HepG2 (cell line): ENCODE data around the gene CCDC9B. TPM values are rescaled to one million over a fixed set of nuclear protein-coding genes. Genes with fewer than 3 reads are reported as not detected.

Experiments
- CEBPG ChIP-seq: IDR thresholded peaks from 2 replicates; pipeline ENCODE4 v1.6.1; 2016
- CENPBD1 ChIP-seq: sonication (generic); formaldehyde crosslinking; IDR thresholded peaks from 2 replicates; pipeline ENCODE4 v1.8.0; 2022; ENCODE audit warnings: missing genetic modification reagents, low read depth, mild to moderate bottlenecking, borderline replicate concordance
- GABPA ChIP-seq, 2 experiments: IDR thresholded peaks; 2 replicates each; pipeline ENCODE4 v1.6.1; 2011 to 2016; ENCODE audit warnings: low read depth in 2 of 2, low read length in 1 of 2, missing biosample characterization in 1 of 2, missing genetic modification characterization in 1 of 2
- GZF1 ChIP-seq: sonication (generic); formaldehyde crosslinking; IDR thresholded peaks from 2 replicates; pipeline ENCODE4 v1.5.1; 2020; ENCODE audit warnings: mild to moderate bottlenecking, missing genetic modification reagents
- KDM4B ChIP-seq: sonication (generic); formaldehyde crosslinking; IDR thresholded peaks from 2 replicates; pipeline ENCODE4 v1.4.0; 2020; ENCODE audit warnings: missing genetic modification reagents
- NR2F6 ChIP-seq, 2 experiments: IDR thresholded peaks; 2 replicates each; pipeline ENCODE4 v1.6.1; 2016; ENCODE audit warnings: antibody characterized with exemption in 1 of 2, mild to moderate bottlenecking in 1 of 2
- PAX8 ChIP-seq: sonication (generic); formaldehyde crosslinking; IDR thresholded peaks from 2 replicates; pipeline ENCODE4 v1.8.0; 2022; ENCODE audit warnings: mild to moderate bottlenecking, missing genetic modification reagents, borderline replicate concordance
- PBX3 ChIP-seq: sonication (generic); formaldehyde crosslinking; IDR thresholded peaks from 2 replicates; pipeline ENCODE4 v1.8.1; 2023; ENCODE audit warnings: missing genetic modification reagents, inconsistent platforms, borderline replicate concordance
- POGK ChIP-seq: sonication (generic); formaldehyde crosslinking; conservative IDR thresholded peaks from 2 replicates; pipeline ENCODE4 v1.8.0; 2022; ENCODE audit warnings: mild to moderate bottlenecking, moderate library complexity, missing genetic modification reagents
- POGZ ChIP-seq: sonication (generic); formaldehyde crosslinking; IDR thresholded peaks from 2 replicates; pipeline ENCODE4 v1.4.0; 2020; ENCODE audit warnings: mild to moderate bottlenecking, missing genetic modification reagents
- SATB2 ChIP-seq: sonication (generic); formaldehyde crosslinking; IDR thresholded peaks from 2 replicates; pipeline ENCODE4 v1.5.0; 2020; ENCODE audit warnings: missing genetic modification reagents
- SP5 ChIP-seq: IDR thresholded peaks from 2 replicates; pipeline ENCODE4 v1.6.1; 2016; ENCODE audit warnings: low read depth, borderline replicate concordance
- TAF1 ChIP-seq: sonication (generic); formaldehyde crosslinking; IDR thresholded peaks from 2 replicates; pipeline ENCODE4 v1.4.0; 2020; ENCODE audit warnings: missing genetic modification reagents
- TERF1 ChIP-seq: sonication (generic); formaldehyde crosslinking; IDR thresholded peaks from 2 replicates; pipeline ENCODE4 v1.8.0; 2022; ENCODE audit warnings: mild to moderate bottlenecking, missing genetic modification reagents, moderate library complexity
- TSC22D2 ChIP-seq: sonication (generic); formaldehyde crosslinking; IDR thresholded peaks from 2 replicates; pipeline ENCODE4 v1.5.1; 2020; ENCODE audit warnings: missing genetic modification reagents, mild to moderate bottlenecking, borderline replicate concordance
- ZNF430 ChIP-seq: sonication (generic); formaldehyde crosslinking; IDR thresholded peaks from 2 replicates; pipeline ENCODE4 v1.9.0; 2021; ENCODE audit warnings: mild to moderate bottlenecking, missing genetic modification reagents
- ZNF432 ChIP-seq: sonication (generic); formaldehyde crosslinking; IDR thresholded peaks from 2 replicates; pipeline ENCODE4 v1.5.0; 2020; ENCODE audit warnings: missing genetic modification reagents, mild to moderate bottlenecking, borderline replicate concordance
- ZNF644 ChIP-seq: IDR thresholded peaks from 2 replicates; pipeline ENCODE4 v1.6.1; 2016; ENCODE audit warnings: low read depth
- polyA plus RNA-seq, 8 experiments: library from polyadenylated mRNA; depleted of rRNA in 3 of 8; stranded (reverse) in 7 of 8; unstranded in 1 of 8; fragments of >200 nt; fragmentation: Illumina TruSeq in 4 of 8; extraction: Trizol in 4 of 8; gene quantifications; 2 replicates each; pipeline versions ENCODE4 v1.2.1 to v1.2.3, GENCODE V29; 2011 to 2016; ENCODE audit warnings: low read depth in 4 of 8, missing spikeins in 1 of 8, mixed read lengths in 1 of 8; ENCODE audit not compliant: insufficient read depth in 1 of 8
- total RNA-seq, 5 experiments: library from RNA; depleted of rRNA; stranded (reverse); fragments of >200 nt; fragmentation: Illumina TruSeq; extraction: Trizol; gene quantifications; 2 replicates each; pipeline ENCODE4 v1.2.3, GENCODE V29; 2016; ENCODE audit warnings: low read depth in 1 of 5
- TF ChIP-seq, protein P1 (sequence below): sonication (generic); formaldehyde crosslinking; IDR thresholded peaks from 2 replicates; pipeline ENCODE4 v1.4.0; 2020; ENCODE audit warnings: low read depth, mild to moderate bottlenecking, missing genetic modification reagents
- TF ChIP-seq, protein P2 (sequence below): sonication (generic); formaldehyde crosslinking; IDR thresholded peaks from 2 replicates; pipeline ENCODE4 v1.5.1; 2020; ENCODE audit warnings: missing genetic modification reagents, mild to moderate bottlenecking, borderline replicate concordance

The CCDC9B gene
- total and polyA plus RNA-seq, 2 of the 13 experiments (the other 11 are each of a cell fraction or from before 2014, with no cell fraction given) = 0.98 to 1.6 TPM

DNA sequence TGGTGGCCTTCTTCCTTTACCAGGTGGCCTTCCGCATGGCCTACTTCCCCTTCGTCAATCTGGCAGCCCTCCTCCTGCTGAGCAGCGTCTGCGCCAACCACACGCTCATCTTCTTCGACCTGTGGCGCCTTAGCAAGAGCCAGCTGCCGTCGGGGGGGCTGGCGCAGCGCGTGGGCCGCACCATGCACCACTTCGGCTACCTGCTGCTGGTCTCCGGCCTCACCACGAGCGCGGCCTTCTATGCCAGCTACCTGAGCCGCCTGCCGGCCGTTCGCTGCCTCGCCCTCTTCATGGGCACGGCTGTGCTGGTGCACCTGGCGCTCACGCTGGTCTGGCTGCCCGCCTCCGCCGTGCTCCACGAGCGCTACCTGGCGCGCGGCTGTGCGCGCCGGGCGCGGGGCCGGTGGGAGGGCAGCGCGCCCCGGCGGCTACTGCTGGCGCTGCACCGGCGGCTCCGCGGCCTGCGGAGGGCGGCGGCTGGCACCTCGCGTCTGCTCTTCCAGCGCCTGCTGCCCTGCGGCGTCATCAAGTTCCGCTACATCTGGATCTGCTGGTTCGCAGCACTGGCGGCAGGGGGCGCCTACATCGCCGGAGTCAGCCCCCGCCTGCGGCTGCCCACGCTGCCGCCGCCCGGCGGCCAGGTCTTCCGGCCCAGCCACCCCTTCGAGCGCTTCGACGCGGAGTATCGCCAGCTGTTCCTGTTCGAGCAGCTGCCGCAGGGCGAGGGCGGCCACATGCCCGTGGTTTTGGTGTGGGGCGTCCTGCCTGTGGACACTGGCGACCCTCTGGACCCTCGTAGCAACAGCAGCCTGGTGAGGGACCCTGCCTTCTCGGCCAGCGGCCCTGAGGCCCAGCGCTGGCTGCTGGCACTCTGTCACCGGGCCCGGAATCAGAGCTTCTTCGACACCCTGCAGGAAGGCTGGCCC lies 27.2 kb upstream of the CCDC9B start (continued):
- TF ChIP-seq TSC22D2 (CRISPR knock-in tag) (peak; percentile 97), POGK (CRISPR knock-in tag) (peak; percentile 97), ZNF430 (CRISPR knock-in tag) (peak; percentile 93), ZNF644 (CRISPR knock-in tag) (no peak), ZNF432 (CRISPR knock-in tag) (no peak), PBX3 (CRISPR knock-in tag) (peak; percentile 92; the same call in 1 of the 2 replicates), GZF1 (CRISPR knock-in tag) (peak; percentile 29; the same call in 1 of the 2 replicates), TERF1 (CRISPR knock-in tag) (no peak), PAX8 (CRISPR knock-in tag) (peak; percentile 74; the same call in 1 of the 2 replicates), TAF1 (CRISPR knock-in tag) (peak; percentile 34; the same call in 1 of the 2 replicates), NR2F6 (IDR thresholded peaks at IDR 0.05) (no peak), NR2F6 (CRISPR knock-in tag; IDR thresholded peaks at IDR 0.05) (peak; percentile 55), CEBPG (CRISPR knock-in tag) (peak; percentile 36; the same call in 1 of the 2 replicates), POGZ (CRISPR knock-in tag) (0 out of 2 replicates have a peak, but pooled peaks have one; percentile 43), CENPBD1 (CRISPR knock-in tag) (peak; percentile 90; the same call in 1 of the 2 replicates), SATB2 (CRISPR knock-in tag) (peak; percentile 97), KDM4B (CRISPR knock-in tag) (no peak), SP5 (CRISPR knock-in tag) (0 out of 2 replicates have a peak, but pooled peaks have one; percentile 27), GABPA (IDR thresholded peaks at IDR 0.05; ENCODE audit: low read depth, low read length) (no peak), GABPA (CRISPR knock-in tag; IDR thresholded peaks at IDR 0.05; ENCODE audit: low read depth) (no peak)
- TF ChIP-seq, protein P1, sequence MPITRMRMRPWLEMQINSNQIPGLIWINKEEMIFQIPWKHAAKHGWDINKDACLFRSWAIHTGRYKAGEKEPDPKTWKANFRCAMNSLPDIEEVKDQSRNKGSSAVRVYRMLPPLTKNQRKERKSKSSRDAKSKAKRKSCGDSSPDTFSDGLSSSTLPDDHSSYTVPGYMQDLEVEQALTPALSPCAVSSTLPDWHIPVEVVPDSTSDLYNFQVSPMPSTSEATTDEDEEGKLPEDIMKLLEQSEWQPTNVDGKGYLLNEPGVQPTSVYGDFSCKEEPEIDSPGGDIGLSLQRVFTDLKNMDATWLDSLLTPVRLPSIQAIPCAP (CRISPR knock-in tag) = peak; percentile 83; the same call in 1 of the 2 replicates
- TF ChIP-seq, protein P2, sequence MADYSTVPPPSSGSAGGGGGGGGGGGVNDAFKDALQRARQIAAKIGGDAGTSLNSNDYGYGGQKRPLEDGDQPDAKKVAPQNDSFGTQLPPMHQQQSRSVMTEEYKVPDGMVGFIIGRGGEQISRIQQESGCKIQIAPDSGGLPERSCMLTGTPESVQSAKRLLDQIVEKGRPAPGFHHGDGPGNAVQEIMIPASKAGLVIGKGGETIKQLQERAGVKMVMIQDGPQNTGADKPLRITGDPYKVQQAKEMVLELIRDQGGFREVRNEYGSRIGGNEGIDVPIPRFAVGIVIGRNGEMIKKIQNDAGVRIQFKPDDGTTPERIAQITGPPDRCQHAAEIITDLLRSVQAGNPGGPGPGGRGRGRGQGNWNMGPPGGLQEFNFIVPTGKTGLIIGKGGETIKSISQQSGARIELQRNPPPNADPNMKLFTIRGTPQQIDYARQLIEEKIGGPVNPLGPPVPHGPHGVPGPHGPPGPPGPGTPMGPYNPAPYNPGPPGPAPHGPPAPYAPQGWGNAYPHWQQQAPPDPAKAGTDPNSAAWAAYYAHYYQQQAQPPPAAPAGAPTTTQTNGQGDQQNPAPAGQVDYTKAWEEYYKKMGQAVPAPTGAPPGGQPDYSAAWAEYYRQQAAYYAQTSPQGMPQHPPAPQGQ = no peak
